Sigmoid colon (tissue), 7 donors: ENCODE measurements around the gene AFTPH. TPM values are rescaled to one million over a fixed set of nuclear protein-coding genes. Genes with fewer than 3 reads are reported as not detected.
"Not testable (repeated sequence)": the region's sequence is repeated elsewhere in the genome, so short reads cannot be mapped to it uniquely, and the experiment has no call there.

Experiments used
- DNase-seq: peaks from one replicate; pipeline ENCODE4 v3.0.0-alpha.2; 2019
- H3K27ac ChIP-seq, 4 donors: fragments of 200-600 bp; sonication (generic); one replicate each; pipeline ENCODE4 v1.5.1; 2016 to 2019; ENCODE audit warnings: mild to moderate bottlenecking in 1 of 4
- H3K27me3 ChIP-seq, 3 donors: fragments of 200-600 bp; sonication (generic); one replicate each; pipeline ENCODE4 v1.5.1; 2019; ENCODE audit warnings: mild to moderate bottlenecking in 1 of 3
- H3K36me3 ChIP-seq, 4 donors: fragments of 200-600 bp; sonication (generic); one replicate each; pipeline ENCODE4 v1.5.1; 2016 to 2019
- H3K4me1 ChIP-seq, 4 donors: fragments of 200-600 bp; sonication (generic); one replicate each; pipeline ENCODE4 v1.5.1; 2017 to 2019
- H3K4me3 ChIP-seq, 4 donors: fragments of 200-600 bp; sonication (generic); one replicate each; pipeline ENCODE4 v1.5.1; 2017 to 2019; ENCODE audit warnings: mild to moderate bottlenecking in 2 of 4, moderate library complexity in 1 of 4
- H3K9me3 ChIP-seq, 4 donors: fragments of 200-600 bp in 3 of 4; sonication (generic) in 3 of 4; one replicate each; pipeline versions ENCODE4 v1.5.1 to v1.6.1; 2013 to 2019
- EP300 ChIP-seq, 4 donors: sonication (generic); formaldehyde crosslinking; IDR thresholded peaks; one replicate each; pipeline ENCODE4 v1.6.1; 2017; ENCODE audit warnings: antibody characterized with exemption in 4 of 4
- POLR2A ChIP-seq, 2 donors: fragments of 450-650 bp; IDR thresholded peaks; one replicate each; pipeline ENCODE4 v1.6.1; 2016; ENCODE audit warnings: antibody characterized with exemption in 2 of 2, mild to moderate bottlenecking in 2 of 2, moderate library complexity in 2 of 2
- POLR2AphosphoS5 ChIP-seq, 4 donors: sonication (generic); formaldehyde crosslinking; IDR thresholded peaks; one replicate each; pipeline ENCODE4 v1.6.1; 2017; ENCODE audit warnings: antibody characterized with exemption in 4 of 4
- WGBS, 2 donors: extraction: QIAGEN DNeasy Blood & Tissue Kit; methylation state at CpG; one replicate each; pipeline ENCODE4 v1.1.7; 2013; 5-methylcytosine and 5-hydroxymethylcytosine counted together
- intact Hi-C: fragments of 100-400 bp; cut with DNase I; formaldehyde crosslinking; loops from one replicate; pipeline ENCODE4 v1.15.1; 2023
- polyA plus RNA-seq, 3 donors: library from polyadenylated mRNA; stranded (reverse); fragments of 200-250 nt; gene quantifications; one replicate each; pipeline ENCODE4 v1.2.3, GENCODE V29; 2013
- total RNA-seq, 4 donors: library from RNA; depleted of rRNA; stranded (reverse); fragments of >200 nt; gene quantifications; one replicate each; pipeline ENCODE4 v1.1.0, GENCODE V29; 2016
- TF ChIP-seq, protein P1 (sequence below), 4 experiments: fragments of 450-650 bp in 3 of 4; fragments of 200-600 bp in 1 of 4; IDR thresholded peaks; one replicate each; pipeline ENCODE4 v1.5.1; 2016 to 2019; ENCODE audit warnings: antibody characterized with exemption in 4 of 4, mild to moderate bottlenecking in 3 of 4, moderate library complexity in 2 of 4
- donor health status: healthy with polysubstance abuse.
- donor health status: Bipolar disorder and iron deficiency.
- donor health status: healthy.

AFTPH gene
- total and polyA plus RNA-seq, 7 donors, result 35.7 to 60.1 (median 43.5) TPM

DNA sequence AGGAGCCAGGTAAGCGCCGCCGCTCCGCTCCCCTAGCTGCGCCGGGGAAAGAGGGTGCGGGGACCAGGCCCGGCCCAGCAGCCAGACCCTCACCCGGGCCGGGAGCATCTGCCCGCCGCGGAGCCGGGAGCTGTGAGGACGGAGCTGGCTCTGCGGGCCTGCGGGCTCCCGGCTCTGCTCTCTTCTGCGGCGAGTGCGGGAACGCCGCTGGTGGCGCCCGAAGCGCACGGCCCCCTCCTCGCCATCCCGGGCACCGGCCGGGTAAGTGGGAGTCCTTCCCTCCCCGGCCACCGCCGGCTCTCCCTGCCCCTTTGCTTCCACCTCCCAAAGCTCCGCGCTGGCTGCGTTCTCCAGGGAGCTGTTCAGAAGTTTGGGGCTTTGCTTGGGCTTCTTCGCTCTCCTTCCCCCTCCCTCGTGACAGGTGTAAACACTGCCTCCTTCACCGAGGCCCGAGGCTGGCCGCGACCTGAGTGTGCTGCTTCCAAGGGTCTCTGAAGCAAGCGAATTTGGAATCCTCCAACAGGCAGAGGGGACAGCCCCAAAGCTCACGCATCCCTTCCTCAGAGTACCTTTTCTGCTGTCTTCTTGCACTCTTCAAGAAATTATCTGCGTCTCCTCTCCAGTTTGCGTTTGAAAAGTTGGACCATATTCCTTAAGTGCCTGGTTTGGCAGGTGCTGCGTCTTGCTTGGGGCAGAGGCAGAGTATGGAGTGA is 632 bp downstream of the AFTPH start:
- intact Hi-C loops, result loop anchor here (2.0 to 10.0 kb wide), 6 partner anchors 38 to 528 kb away; partner anchors contain the start of gene LGALSL
- WGBS, 2 donors, result 1% methylated on average over 48 of the region's 48 CpGs

DNA sequence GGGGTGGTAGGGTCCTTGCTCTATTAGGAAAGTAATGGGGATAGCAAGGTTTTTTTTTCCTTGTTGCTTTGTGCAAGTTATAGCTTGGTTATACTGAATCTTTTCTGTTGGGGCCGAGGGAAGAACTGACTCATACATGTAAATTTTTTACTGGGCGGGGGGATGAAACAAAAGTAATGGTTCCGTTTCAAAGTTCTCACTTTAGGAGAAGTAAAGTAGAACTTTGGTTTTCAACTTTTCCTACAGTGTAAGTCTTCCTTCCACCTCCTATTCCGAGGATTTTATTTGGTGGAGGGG is 1.1 kb downstream of the AFTPH start:
- H3K27me3 ChIP-seq, result no peaks in the 10 kb centered on the region
- H3K27ac ChIP-seq, result peak overlapping the region; percentile 96 to 98 (median 96)
- H3K4me1 ChIP-seq, result peaks cover 0 to 31% (median 14%) of the 10 kb centered on the region in 4 donors
- peak overlapping the region; percentile 85 to 97 (median 92) for H3K4me3 ChIP-seq
- WGBS, 2 donors, result 0 to 1% methylated on average over 4 of the region's 4 CpGs
- H3K9me3 ChIP-seq, result no peaks in the 10 kb centered on the region
- TF ChIP-seq POLR2A (IDR thresholded peaks at IDR 0.05) (no peak), POLR2AphosphoS5 (IDR thresholded peaks at IDR 0.05) (no peak), EP300 (IDR thresholded peaks at IDR 0.05) (no peak)
- TF ChIP-seq, protein P1, sequence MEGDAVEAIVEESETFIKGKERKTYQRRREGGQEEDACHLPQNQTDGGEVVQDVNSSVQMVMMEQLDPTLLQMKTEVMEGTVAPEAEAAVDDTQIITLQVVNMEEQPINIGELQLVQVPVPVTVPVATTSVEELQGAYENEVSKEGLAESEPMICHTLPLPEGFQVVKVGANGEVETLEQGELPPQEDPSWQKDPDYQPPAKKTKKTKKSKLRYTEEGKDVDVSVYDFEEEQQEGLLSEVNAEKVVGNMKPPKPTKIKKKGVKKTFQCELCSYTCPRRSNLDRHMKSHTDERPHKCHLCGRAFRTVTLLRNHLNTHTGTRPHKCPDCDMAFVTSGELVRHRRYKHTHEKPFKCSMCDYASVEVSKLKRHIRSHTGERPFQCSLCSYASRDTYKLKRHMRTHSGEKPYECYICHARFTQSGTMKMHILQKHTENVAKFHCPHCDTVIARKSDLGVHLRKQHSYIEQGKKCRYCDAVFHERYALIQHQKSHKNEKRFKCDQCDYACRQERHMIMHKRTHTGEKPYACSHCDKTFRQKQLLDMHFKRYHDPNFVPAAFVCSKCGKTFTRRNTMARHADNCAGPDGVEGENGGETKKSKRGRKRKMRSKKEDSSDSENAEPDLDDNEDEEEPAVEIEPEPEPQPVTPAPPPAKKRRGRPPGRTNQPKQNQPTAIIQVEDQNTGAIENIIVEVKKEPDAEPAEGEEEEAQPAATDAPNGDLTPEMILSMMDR (IDR thresholded peaks at IDR 0.05), result no peak
- intact Hi-C loops, result loop anchor here (2.0 to 10.0 kb wide), 2 partner anchors 230 to 340 kb away; no protein-coding TSS in a partner anchor
- no peaks in the 10 kb centered on the region for H3K36me3 ChIP-seq
- no peak for DNase-seq

More for the DNA sequence above, 632 bp downstream of the AFTPH start:
- peak; percentile 69 for DNase-seq
- TF ChIP-seq EP300 (IDR thresholded peaks at IDR 0.05), result no peak
- TF ChIP-seq POLR2A (IDR thresholded peaks at IDR 0.05), result no peak
- no peak for TF ChIP-seq POLR2AphosphoS5 (IDR thresholded peaks at IDR 0.05)
- TF ChIP-seq, protein P1 (IDR thresholded peaks at IDR 0.05), result no peak
- peak overlapping the region; percentile 85 to 97 (median 92) for H3K4me3 ChIP-seq
- peaks cover 0 to 31% (median 14%) of the 10 kb centered on the region in 4 donors for H3K4me1 ChIP-seq
- peak overlapping the region; percentile 96 to 98 (median 96) for H3K27ac ChIP-seq
- H3K9me3 ChIP-seq, result no peaks in the 10 kb centered on the region
- no peaks in the 10 kb centered on the region for H3K36me3 ChIP-seq
- no peaks in the 10 kb centered on the region for H3K27me3 ChIP-seq

DNA sequence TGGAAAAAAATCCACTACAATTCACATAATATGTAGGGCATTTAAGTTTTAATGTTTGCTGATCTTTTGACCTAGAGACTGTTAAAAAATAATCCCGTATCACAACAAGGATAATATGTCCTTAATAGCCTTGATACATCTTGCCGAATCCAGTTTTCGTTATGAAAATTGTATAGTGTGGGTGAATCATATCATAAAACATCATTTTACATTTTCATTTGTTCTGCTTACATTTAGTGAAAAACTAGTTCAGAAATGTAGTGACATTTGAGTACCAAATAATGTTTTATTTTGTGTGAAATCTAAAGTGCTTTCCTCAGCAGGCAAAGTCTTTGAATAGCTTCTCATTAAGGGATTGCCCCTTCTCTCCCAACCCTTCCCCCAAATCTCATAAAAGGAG is 1.9 kb downstream of the AFTPH start:
- 13 to 39% methylated on average over 3 of the region's 3 CpGs for WGBS, 2 donors
- Histone ChIP-seq H3K27ac (no peak overlapping the region), H3K27me3 (no peaks in the 10 kb centered on the region), H3K36me3 (no peaks in the 10 kb centered on the region), H3K9me3 (no peaks in the 10 kb centered on the region), H3K4me1 (peaks cover 0 to 31% (median 14%) of the 10 kb centered on the region in 4 donors), H3K4me3 (no peak overlapping the region)
- no peak for TF ChIP-seq POLR2AphosphoS5 (IDR thresholded peaks at IDR 0.05)
- TF ChIP-seq POLR2A (IDR thresholded peaks at IDR 0.05), result no peak
- TF ChIP-seq, protein P1 (IDR thresholded peaks at IDR 0.05), result no peak
- TF ChIP-seq EP300 (IDR thresholded peaks at IDR 0.05), result no peak
- DNase-seq, result no peak
- intact Hi-C loops, result loop anchor here (10.0 kb wide), 1 partner anchor 229 kb away; no protein-coding TSS in a partner anchor

DNA sequence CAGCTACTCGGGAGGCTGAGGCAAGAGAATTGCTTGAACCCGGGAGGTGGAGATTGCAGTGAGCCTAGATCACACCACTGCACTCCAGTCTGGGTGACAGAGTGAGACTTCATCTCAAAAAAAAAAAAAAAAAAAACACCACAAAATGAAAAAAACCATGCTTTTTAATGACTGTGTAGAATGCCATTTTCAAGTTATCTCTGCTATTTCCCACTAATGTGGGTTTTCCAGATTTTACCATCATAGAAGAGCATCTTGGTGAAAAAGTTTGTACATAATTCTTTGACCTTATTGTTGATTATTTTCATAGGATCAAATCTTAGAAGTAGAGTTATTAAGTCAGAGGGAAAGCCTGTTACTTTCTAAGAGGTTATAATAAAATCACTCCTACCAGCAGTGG is 6.8 kb downstream of the AFTPH start:
- DNase-seq, H3K27me3 ChIP-seq, H3K36me3 ChIP-seq, H3K27ac ChIP-seq, H3K4me3 ChIP-seq, H3K9me3 ChIP-seq, intact Hi-C loops: not testable (repeated sequence)
- WGBS, 2 donors, result 96 to 99% methylated on average over 2 of the region's 2 CpGs
- H3K4me1 ChIP-seq, result peaks cover 0 to 31% (median 3%) of the 10 kb centered on the region in 4 donors

DNA sequence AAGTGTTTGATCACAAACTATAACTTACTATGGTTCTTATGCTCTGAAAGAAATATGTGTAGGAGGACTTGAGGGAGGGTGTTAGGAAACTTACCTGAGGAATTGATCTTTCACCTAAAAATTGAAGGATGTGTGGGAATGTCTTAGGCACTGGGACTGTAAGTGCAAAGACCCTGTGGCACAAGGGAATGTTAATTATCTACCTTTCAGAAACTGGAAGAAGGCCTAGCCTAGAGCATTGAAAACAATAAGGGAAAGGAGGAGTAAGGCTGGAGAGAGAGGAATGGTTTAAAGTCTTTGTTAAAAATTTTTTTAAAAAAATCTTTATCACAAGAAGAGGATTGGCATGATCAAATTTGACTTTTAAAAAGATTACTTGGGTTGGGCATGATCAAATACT is 7.9 kb downstream of the AFTPH start:
- H3K27ac ChIP-seq, result no peak overlapping the region
- intact Hi-C loops, result no loop called here
- DNase-seq, result no peak
- no peak overlapping the region for H3K4me3 ChIP-seq
- no peaks in the 10 kb centered on the region for H3K27me3 ChIP-seq
- no peaks in the 10 kb centered on the region for H3K36me3 ChIP-seq
- H3K4me1 ChIP-seq, result peaks cover 0 to 21% (median 0%) of the 10 kb centered on the region in 4 donors
- TF ChIP-seq EP300 (IDR thresholded peaks at IDR 0.05) (no peak), POLR2AphosphoS5 (IDR thresholded peaks at IDR 0.05) (no peak), POLR2A (IDR thresholded peaks at IDR 0.05) (no peak)
- TF ChIP-seq, protein P1 (IDR thresholded peaks at IDR 0.05), result no peak
- no peaks in the 10 kb centered on the region for H3K9me3 ChIP-seq
